Body of pancreas (tissue), 4 donors: Measurements from ENCODE around the gene FOXD4L6.
"Not testable (repeated sequence)": the region's sequence is repeated elsewhere in the genome, so short reads cannot be mapped to it uniquely, and the experiment has no call there.

ENCODE experiments used
- CTCF ChIP-seq, 7 experiments: fragments of 450-650 bp in 4 of 7; fragments of 200-600 bp in 3 of 7; sonication (generic) in 3 of 7; IDR thresholded peaks; one replicate each; pipeline ENCODE4 v1.5.1; 2016 to 2019; ENCODE audit warnings: antibody characterized with exemption in 7 of 7
- POLR2A ChIP-seq, 3 donors: fragments of 450-650 bp; IDR thresholded peaks; one replicate each; pipeline ENCODE4 v1.6.1; 2016; ENCODE audit warnings: antibody characterized with exemption in 3 of 3, mild to moderate bottlenecking in 2 of 3

DNA sequence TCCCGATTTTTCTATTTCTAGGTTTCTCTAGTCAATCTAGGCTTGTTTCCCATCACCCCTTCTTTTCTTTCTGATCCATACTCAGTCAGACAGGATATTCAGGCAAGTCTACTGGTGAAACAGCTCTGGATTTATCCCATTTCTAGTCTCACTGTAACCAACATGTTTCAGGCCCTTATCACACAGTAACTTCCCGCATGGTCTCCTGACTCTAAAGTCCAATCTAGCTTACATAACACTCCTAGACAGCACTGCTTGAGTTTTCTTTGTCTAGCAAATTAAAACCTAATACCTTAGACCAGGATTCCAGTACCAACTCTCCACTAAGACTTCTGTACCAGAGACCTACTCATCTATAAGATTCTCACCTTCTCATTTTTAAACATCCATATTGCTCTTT, 13.4 kb upstream of the FOXD4L6 start:
- TF ChIP-seq CTCF, POLR2A (IDR thresholded peaks at IDR 0.05): not testable (repeated sequence)
